Upper lobe of left lung (tissue), 6 donors: Measurements from ENCODE around the gene SYT8. TPM values are rescaled to one million over a fixed set of nuclear protein-coding genes. Genes with fewer than 3 reads are reported as not detected.

Experiments
- ATAC-seq, 2 donors: fragments of 200-7000 bp; cut with Tn5 transposase; one replicate each; pipeline ENCODE4 v1.9.1; 2022; ENCODE audit warnings: mild to moderate bottlenecking in 2 of 2, moderate library complexity in 2 of 2; ENCODE audit not compliant: low FRiP score in 2 of 2
- DNase-seq, 2 donors: peaks; one replicate each; pipeline ENCODE4 v3.0.0-alpha.2; 2019 to 2020
- H3K27ac ChIP-seq, 4 donors: fragments of 200-600 bp; sonication (generic); one replicate each; pipeline ENCODE4 v1.5.1; 2016 to 2019
- H3K27me3 ChIP-seq, 4 donors: fragments of 200-600 bp; sonication (generic); one replicate each; pipeline ENCODE4 v1.5.1; 2017 to 2019
- H3K36me3 ChIP-seq, 4 donors: fragments of 200-600 bp; sonication (generic); one replicate each; pipeline ENCODE4 v1.5.1; 2016 to 2019
- H3K4me1 ChIP-seq, 4 donors: fragments of 200-600 bp; sonication (generic); one replicate each; pipeline ENCODE4 v1.5.1; 2018 to 2019
- H3K4me3 ChIP-seq, 4 donors: fragments of 200-600 bp; sonication (generic); one replicate each; pipeline ENCODE4 v1.5.1; 2017 to 2019; ENCODE audit warnings: mild to moderate bottlenecking in 2 of 4, moderate library complexity in 1 of 4
- H3K9me3 ChIP-seq, 4 donors: fragments of 200-600 bp; sonication (generic); one replicate each; pipeline ENCODE4 v1.5.1; 2018 to 2019
- CTCF ChIP-seq, 6 experiments: fragments of 450-650 bp in 4 of 6; fragments of 200-600 bp in 2 of 6; sonication (generic) in 2 of 6; IDR thresholded peaks; one replicate each; pipeline ENCODE4 v1.5.1; 2016 to 2019; ENCODE audit warnings: antibody characterized with exemption in 6 of 6
- EP300 ChIP-seq, 4 donors: sonication (generic); formaldehyde crosslinking; IDR thresholded peaks; one replicate each; pipeline ENCODE4 v1.5.1; 2017; ENCODE audit warnings: antibody characterized with exemption in 4 of 4, control low read depth in 2 of 4
- POLR2A ChIP-seq, 4 donors: fragments of 450-650 bp; IDR thresholded peaks; one replicate each; pipeline ENCODE4 v1.5.1; 2016 to 2017; ENCODE audit warnings: antibody characterized with exemption in 4 of 4, mild to moderate bottlenecking in 2 of 4
- POLR2AphosphoS5 ChIP-seq, 2 donors: sonication (generic); formaldehyde crosslinking; IDR thresholded peaks; one replicate each; pipeline ENCODE4 v1.5.1; 2017; ENCODE audit warnings: antibody characterized with exemption in 2 of 2
- WGBS, 2 donors: methylation state at CpG; one replicate each; pipeline ENCODE4 v1.1.5; 2017 to 2018; 5-methylcytosine and 5-hydroxymethylcytosine counted together
- total RNA-seq, 6 donors: library from RNA; depleted of rRNA in 4 of 6; stranded (reverse); fragments of >200 nt in 4 of 6; gene quantifications; one replicate each; pipeline versions ENCODE4 v1.1.0 to v1.2.1, GENCODE V29; 2016 to 2021
- donor health status: DM: no; HTN: no; CAD: no; lungs with moderate emphysema.
- donor health status: DM: no; HTN: yes; CAD: no; lungs with severe emphysema.

Gene SYT8
- total RNA-seq, 6 donors from 2014 or later = 7.4 to 31.3 (median 22.9) TPM

DNA sequence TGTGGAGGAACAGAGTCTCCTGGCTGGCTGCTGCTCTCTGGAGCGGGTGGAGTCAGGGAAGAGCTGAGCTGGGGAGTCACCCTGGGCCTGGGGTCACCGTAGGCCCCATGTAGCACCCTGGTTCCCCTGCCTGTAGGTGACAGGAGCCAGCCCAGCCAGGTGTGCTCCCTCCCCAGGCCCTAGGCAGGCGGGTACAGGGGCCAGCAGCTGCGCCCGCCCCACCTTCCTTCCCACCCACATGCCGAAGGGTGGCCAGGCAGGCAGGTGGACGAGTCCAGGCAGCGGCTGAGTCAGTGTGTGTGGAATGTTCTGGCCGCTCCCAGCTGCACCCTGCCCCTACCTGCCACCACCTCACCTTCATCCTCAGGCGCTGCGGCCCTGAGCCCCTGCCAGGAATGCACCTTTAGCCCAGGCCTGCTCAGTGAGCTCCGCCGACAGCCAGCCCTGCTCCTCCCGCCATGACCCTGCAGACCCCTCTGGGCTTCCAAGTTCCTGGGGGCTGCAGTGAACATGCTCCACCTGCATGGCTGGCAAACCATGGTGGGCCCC lies 654 bp upstream of the SYT8 start:
- TF ChIP-seq POLR2AphosphoS5 (IDR thresholded peaks at IDR 0.05) (peak; percentile 27 to 52), CTCF (IDR thresholded peaks at IDR 0.05) (peak in 2 of 6 experiments; percentile 5 to 22), POLR2A (IDR thresholded peaks at IDR 0.05) (peak in 1 of 4 donors; percentile 39), EP300 (IDR thresholded peaks at IDR 0.05) (peak in 2 of 4 donors; percentile 7 to 73)
- no peaks in the 10 kb centered on the region for H3K27me3 ChIP-seq
- H3K36me3 ChIP-seq = no peaks in the 10 kb centered on the region
- WGBS, 2 donors = 77 to 80% methylated on average over 13 to 14 of the region's 14 CpGs
- peak overlapping the region; percentile 76 to 85 (median 81) for H3K27ac ChIP-seq
- ATAC-seq = peak; percentile 21 to 88
- H3K4me1 ChIP-seq = peaks cover 15 to 55% (median 37%) of the 10 kb centered on the region in 4 donors
- H3K4me3 ChIP-seq = no peak overlapping the region
- peak; percentile 86 to 92 for DNase-seq
- H3K9me3 ChIP-seq = no peaks in the 10 kb centered on the region

- H3K9me3 ChIP-seq = no peaks in the 10 kb centered on the region
- peaks cover 11 to 55% (median 41%) of the 10 kb centered on the region in 4 donors for H3K4me1 ChIP-seq
- ATAC-seq (no peak), DNase-seq (peak in 1 of 2 donors; percentile 70)
- no peak overlapping the region for H3K4me3 ChIP-seq
- TF ChIP-seq POLR2A (IDR thresholded peaks at IDR 0.05) (no peak), CTCF (IDR thresholded peaks at IDR 0.05) (no peak)
- H3K36me3 ChIP-seq = no peaks in the 10 kb centered on the region
- no peaks in the 10 kb centered on the region for H3K27me3 ChIP-seq
- WGBS, 2 donors = 93 to 100% methylated on average over 5 to 12 of the region's 12 CpGs
- peak overlapping the region in 1 of 4 donors; percentile 85 for H3K27ac ChIP-seq
Observed at GRCh38 chr11:1835671-1836010, 851 bp downstream of the SYT8 start.

- 89 to 90% methylated on average over 13 to 37 of the region's 43 CpGs for WGBS, 2 donors
- TF ChIP-seq POLR2AphosphoS5 (IDR thresholded peaks at IDR 0.05) (no peak), POLR2A (IDR thresholded peaks at IDR 0.05) (no peak), CTCF (IDR thresholded peaks at IDR 0.05) (no peak), EP300 (IDR thresholded peaks at IDR 0.05) (no peak)
- Histone ChIP-seq H3K27me3 (no peaks in the 10 kb centered on the region), H3K4me3 (no peak overlapping the region), H3K4me1 (peaks cover 11 to 56% (median 36%) of the 10 kb centered on the region in 4 donors), H3K27ac (peak overlapping the region in 1 of 4 donors; percentile 85), H3K9me3 (no peaks in the 10 kb centered on the region), H3K36me3 (no peaks in the 10 kb centered on the region)
- ATAC-seq = no peak
- DNase-seq = peak in 1 of 2 donors; percentile 80
Observed at GRCh38 chr11:1836011-1836945, 1.5 kb downstream of the SYT8 start.

DNA sequence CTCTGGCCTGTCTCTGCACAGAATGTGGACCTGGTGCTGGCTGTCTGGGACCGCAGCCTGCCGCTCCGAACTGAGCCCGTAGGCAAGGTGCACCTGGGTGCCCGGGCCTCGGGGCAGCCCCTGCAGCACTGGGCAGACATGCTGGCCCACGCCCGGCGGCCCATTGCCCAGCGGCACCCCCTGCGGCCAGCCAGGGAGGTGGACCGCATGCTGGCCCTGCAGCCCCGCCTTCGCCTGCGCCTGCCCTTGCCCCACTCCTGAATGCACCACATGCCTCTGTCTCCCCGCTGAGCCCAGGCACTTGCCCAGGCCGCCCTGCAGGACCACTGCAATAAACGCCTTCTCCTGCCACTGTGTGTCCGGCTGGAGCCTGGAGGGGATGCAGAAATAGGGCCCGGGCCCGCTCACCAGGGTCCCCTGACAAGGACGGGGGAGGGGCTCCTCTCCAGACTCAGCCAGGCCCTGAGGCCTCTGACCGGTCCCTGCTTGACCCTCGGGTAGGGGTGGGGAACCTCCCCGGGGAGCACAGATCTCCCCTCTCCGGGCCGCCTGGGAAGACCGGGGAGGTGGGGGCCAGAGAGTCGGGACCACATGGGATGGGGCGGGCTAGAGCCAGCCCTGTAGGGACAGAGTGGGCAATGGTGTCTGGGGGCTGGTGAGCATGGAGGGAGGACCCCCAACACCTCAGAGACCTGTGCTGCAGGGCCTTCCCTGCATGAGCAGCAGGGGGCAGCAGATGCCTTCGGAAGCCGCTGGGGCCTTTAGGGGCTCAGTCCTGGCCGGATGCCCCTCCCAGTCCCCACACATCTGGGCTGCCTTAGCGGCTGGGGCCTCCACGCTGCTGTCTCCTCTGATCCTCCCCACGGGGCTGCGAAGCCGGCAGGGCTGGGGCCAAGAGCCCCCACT lies 2.6 kb downstream of the SYT8 start:
- TF ChIP-seq CTCF (IDR thresholded peaks at IDR 0.05) = peak; percentile 73 to 93 (median 87)
- TF ChIP-seq EP300 (IDR thresholded peaks at IDR 0.05) = no peak
- H3K4me1 ChIP-seq = peaks cover 8 to 45% (median 26%) of the 10 kb centered on the region in 4 donors
- WGBS, 2 donors = 47 to 62% methylated on average over 11 to 20 of the region's 38 CpGs
- ATAC-seq = peak in 1 of 2 donors; percentile 74
- peak; percentile 59 to 82 for DNase-seq
- peak overlapping the region in 1 of 4 donors; percentile 42 for H3K27ac ChIP-seq
- H3K4me3 ChIP-seq = no peak overlapping the region
- no peaks in the 10 kb centered on the region for H3K27me3 ChIP-seq
- no peaks in the 10 kb centered on the region for H3K36me3 ChIP-seq
- no peaks in the 10 kb centered on the region for H3K9me3 ChIP-seq
